Activated B cell treated with CpG ODN at 0.5 μM for 24 hours (primary cell): ENCODE measurements around the gene SELENBP1. TPM values are rescaled to one million over a fixed set of nuclear protein-coding genes. Genes with fewer than 3 reads are reported as not detected.

ENCODE experiments used
- ATAC-seq: fragments of 200-7000 bp; cut with Tn5 transposase; one replicate; pipeline ENCODE4 v1.10.0; 2021; ENCODE audit warnings: low read depth, mild to moderate bottlenecking, moderate library complexity
- CTCF ChIA-PET: fragments of 350-600 bp; sonication (Branson Sonifier 250); formaldehyde crosslinking; loops from one replicate; lab custom pipeline; 2021; ENCODE audit warnings: antibody characterized with exemption; lab: Charles Lee
- POLR2A ChIA-PET: fragments of 350-600 bp; sonication (Branson Sonifier 250); formaldehyde crosslinking; loops from one replicate; lab custom pipeline; 2021; ENCODE audit warnings: antibody characterized with exemption; lab: Charles Lee
- DNase-seq: peaks from one replicate; pipeline ENCODE4 v3.0.0; 2022
- H3K27ac Mint-ChIP-seq: one replicate; pipeline ENCODE4 v1.8.0; 2020; ENCODE audit warnings: mixed read lengths
- H3K27me3 Mint-ChIP-seq: one replicate; pipeline ENCODE4 v1.8.0; 2021; ENCODE audit warnings: mixed read lengths
- H3K36me3 Mint-ChIP-seq: one replicate; pipeline ENCODE4 v1.8.0; 2021; ENCODE audit warnings: low read depth, mixed read lengths
- H3K4me1 Mint-ChIP-seq: one replicate; pipeline ENCODE4 v1.8.0; 2021; ENCODE audit warnings: mixed read lengths
- H3K4me3 Mint-ChIP-seq: one replicate; pipeline ENCODE4 v1.8.0; 2020; ENCODE audit warnings: mild to moderate bottlenecking, mixed read lengths
- H3K9me3 Mint-ChIP-seq: one replicate; pipeline ENCODE4 v1.8.0; 2020; ENCODE audit warnings: mixed read lengths
- intact Hi-C: fragments of 100-400 bp; cut with micrococcal nuclease; formaldehyde crosslinking; loops from one replicate; pipeline ENCODE4 v1.15.1; 2024
- total RNA-seq: library from RNA; stranded (reverse); gene quantifications from 2 replicates; pipeline ENCODE4 v1.2.3, GENCODE V29; 2022
- TF ChIP-seq, protein P1 (sequence below): fragments of 200-600 bp; IDR thresholded peaks from one replicate; pipeline ENCODE4 v1.8.0; 2022; ENCODE audit warnings: antibody characterized with exemption, mild to moderate bottlenecking

SELENBP1 gene
- not detected in 2 replicates for total RNA-seq

DNA sequence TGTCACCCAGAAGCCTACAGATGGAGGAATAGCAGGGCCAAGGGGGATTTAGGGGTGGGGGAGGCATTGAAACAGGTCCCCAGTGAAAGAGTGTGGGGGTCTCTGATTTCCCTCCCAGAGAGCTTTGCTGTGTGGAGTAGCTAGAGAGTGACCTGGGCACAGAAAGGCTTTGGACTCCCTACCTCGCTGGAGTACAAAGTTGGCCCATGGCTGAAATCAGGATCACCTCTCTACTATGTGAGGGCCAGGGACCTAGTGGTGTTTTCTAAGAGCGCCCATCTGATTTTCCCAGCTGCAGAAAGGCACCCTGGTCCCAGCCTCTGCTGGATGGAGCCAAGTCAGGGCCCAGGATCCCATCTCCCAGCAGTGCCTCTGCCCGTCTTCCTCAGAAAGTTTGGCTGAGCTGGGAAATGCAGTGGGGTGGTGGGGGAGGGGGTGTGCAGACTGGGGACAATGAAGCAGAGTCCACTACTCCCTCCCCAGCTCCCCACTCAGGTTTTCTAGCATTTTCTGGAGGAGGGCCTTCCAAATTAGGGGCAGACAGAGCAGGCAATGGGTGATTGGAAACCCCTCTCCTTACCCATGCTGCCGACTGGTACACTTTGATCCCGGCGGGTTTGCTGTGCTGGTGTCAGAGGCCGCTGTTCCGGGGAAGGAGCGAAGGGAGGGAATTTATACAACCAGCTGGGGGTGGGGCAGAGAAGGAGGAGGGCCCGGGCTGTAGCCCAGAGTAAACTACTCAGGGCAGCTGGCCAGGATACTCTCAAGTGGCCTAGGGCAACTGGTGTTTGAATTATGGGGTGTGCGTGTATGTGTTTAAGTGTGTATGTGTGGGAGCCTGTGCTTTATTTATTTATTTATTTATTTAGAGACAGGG lies at the start of gene SELENBP1:
SELENBP1 (minus strand) TSS at position 648 of the 877 bp plus-strand sequence; CDS start at position 584, 64 bp downstream.
- H3K9me3 Mint-ChIP-seq, result no peaks in the 10 kb centered on the region
- TF ChIP-seq, protein P1, sequence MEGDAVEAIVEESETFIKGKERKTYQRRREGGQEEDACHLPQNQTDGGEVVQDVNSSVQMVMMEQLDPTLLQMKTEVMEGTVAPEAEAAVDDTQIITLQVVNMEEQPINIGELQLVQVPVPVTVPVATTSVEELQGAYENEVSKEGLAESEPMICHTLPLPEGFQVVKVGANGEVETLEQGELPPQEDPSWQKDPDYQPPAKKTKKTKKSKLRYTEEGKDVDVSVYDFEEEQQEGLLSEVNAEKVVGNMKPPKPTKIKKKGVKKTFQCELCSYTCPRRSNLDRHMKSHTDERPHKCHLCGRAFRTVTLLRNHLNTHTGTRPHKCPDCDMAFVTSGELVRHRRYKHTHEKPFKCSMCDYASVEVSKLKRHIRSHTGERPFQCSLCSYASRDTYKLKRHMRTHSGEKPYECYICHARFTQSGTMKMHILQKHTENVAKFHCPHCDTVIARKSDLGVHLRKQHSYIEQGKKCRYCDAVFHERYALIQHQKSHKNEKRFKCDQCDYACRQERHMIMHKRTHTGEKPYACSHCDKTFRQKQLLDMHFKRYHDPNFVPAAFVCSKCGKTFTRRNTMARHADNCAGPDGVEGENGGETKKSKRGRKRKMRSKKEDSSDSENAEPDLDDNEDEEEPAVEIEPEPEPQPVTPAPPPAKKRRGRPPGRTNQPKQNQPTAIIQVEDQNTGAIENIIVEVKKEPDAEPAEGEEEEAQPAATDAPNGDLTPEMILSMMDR, result no peak
- no peaks in the 10 kb centered on the region for H3K4me1 Mint-ChIP-seq
- no peak for DNase-seq
- no peak for ATAC-seq
- H3K36me3 Mint-ChIP-seq, result no peaks in the 10 kb centered on the region
- intact Hi-C loops, result no loop called here
- ChIA-PET POLR2A (interaction anchor here (0.6 to 0.7 kb wide), 2 partner anchors 14 to 26 kb away, joined by 3 to 4 read pairs; no protein-coding TSS in a partner anchor), CTCF (no interaction called here)
- H3K27me3 Mint-ChIP-seq, result no peaks in the 10 kb centered on the region
- no peak within 1 kb of the TSS for H3K4me3 Mint-ChIP-seq
- peak within 1 kb of the TSS; percentile 6 for H3K27ac Mint-ChIP-seq

DNA sequence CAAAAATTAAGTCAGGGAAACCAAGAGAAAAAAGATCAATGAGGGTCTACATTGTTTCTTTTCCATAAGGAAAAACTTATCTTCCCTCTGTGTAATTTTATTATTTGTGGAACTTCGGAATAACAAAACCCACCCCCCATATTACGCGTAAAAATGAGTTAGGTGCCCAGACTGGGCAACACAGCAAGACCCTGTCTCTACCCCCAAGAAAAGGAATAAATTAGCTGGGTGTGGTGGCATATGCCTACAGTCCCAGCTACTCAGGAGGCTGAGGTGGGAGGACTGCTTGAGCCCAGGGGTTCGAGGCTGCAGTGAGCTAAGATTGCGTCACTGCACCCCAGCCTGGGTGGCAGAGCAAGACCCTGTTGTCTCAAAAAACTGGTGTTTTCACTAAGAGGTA lies 47.3 kb upstream of the SELENBP1 start:
- Mint-ChIP-seq H3K27me3 (no peaks in the 10 kb centered on the region), H3K4me1 (no peaks in the 10 kb centered on the region), H3K36me3 (peaks cover 75% of the 10 kb centered on the region), H3K4me3 (no peak overlapping the region), H3K9me3 (no peaks in the 10 kb centered on the region), H3K27ac (no peak overlapping the region)
- ChIA-PET POLR2A (no interaction called here), CTCF (no interaction called here)
- DNase-seq (no peak), ATAC-seq (no peak)
- TF ChIP-seq, protein P1, result no peak
- intact Hi-C loops, result no loop called here

DNA sequence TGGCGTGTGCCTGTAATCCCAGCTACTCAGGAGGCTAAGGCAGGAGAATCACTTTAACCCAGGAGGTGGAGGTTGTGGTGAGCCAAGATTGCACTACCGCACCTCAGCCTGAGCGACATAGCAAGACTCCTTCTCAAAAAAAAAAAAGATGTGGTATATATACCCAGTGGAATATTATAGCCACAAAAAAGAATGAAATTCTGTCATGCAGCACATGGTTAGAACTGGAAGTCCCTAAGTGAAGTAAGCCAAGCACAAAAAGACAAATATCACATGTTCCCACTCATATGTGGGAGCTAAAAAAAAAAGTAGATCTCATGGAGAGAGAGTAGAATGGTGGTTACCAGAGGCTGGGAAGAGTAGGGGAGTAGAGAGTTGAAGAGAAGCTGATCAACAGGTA lies 45.6 kb upstream of the SELENBP1 start:
- H3K36me3 Mint-ChIP-seq, result peaks cover 74% of the 10 kb centered on the region
- intact Hi-C loops, result no loop called here
- peak overlapping the region; percentile 8 for H3K27ac Mint-ChIP-seq
- H3K4me3 Mint-ChIP-seq, result no peak overlapping the region
- POLR2A ChIA-PET, result interaction anchor here (0.7 kb wide), 1 partner anchor 65 kb away, joined by 4 read pairs; no protein-coding TSS in a partner anchor
- CTCF ChIA-PET, result interaction anchor here (0.6 kb wide), 1 partner anchor 123 kb away, joined by 3 read pairs; no protein-coding TSS in a partner anchor
- H3K4me1 Mint-ChIP-seq, result no peaks in the 10 kb centered on the region
- no peak for ATAC-seq
- DNase-seq, result no peak
- no peaks in the 10 kb centered on the region for H3K9me3 Mint-ChIP-seq
- TF ChIP-seq, protein P1, result no peak
- no peaks in the 10 kb centered on the region for H3K27me3 Mint-ChIP-seq

DNA sequence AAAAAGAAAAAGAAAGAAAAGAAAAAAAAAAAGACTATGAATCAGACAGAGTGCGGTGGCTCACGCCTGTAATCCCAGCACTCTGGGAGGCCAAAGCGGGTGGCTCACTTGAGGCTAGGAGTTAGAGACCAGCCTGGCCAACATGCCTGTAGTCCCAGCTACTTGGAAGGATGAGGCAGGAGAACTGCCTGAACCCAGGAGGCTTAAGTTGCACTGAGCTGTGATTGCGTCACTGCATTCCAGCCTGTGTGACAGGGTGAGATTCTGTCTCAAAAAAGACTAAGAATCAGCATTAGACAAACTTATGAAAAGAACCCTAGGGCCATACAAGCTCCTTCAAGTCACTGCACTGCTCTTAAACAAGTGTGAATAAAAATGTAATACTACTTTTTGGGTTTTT lies 43.7 kb upstream of the SELENBP1 start:
- ChIA-PET CTCF (no interaction called here), POLR2A (no interaction called here)
- H3K4me1 Mint-ChIP-seq, result no peaks in the 10 kb centered on the region
- intact Hi-C loops, result no loop called here
- no peaks in the 10 kb centered on the region for H3K27me3 Mint-ChIP-seq
- peaks cover 73% of the 10 kb centered on the region for H3K36me3 Mint-ChIP-seq
- TF ChIP-seq, protein P1, result no peak
- DNase-seq (no peak), ATAC-seq (no peak)
- no peak overlapping the region for H3K27ac Mint-ChIP-seq
- no peak overlapping the region for H3K4me3 Mint-ChIP-seq
- no peaks in the 10 kb centered on the region for H3K9me3 Mint-ChIP-seq

DNA sequence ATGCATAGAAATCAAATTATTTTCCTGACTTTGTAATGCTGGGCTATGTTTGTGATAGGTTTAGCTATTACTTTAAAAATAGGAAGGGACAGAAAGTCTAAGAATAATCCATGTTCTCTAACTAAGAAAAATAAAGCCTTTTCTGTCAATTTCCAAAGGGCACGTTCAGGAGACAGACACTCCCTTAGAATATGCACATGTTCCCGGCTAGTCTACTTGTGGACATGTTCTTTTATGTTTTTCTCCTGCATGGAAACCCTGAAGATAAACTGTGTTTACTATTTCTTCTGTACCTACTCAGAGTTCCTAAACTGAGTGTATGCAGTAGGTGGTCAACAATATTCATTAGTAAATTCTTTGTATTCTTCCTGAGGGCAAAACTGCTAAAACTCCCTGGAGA lies 39.4 kb upstream of the SELENBP1 start:
- CTCF ChIA-PET, result interaction anchor here (0.9 to 1.2 kb wide), 2 partner anchors 71 to 102 kb away, joined by 3 read pairs; no protein-coding TSS in a partner anchor
- Mint-ChIP-seq H3K36me3 (peaks cover 84% of the 10 kb centered on the region), H3K9me3 (no peaks in the 10 kb centered on the region), H3K4me1 (no peaks in the 10 kb centered on the region), H3K27me3 (no peaks in the 10 kb centered on the region), H3K27ac (no peak overlapping the region), H3K4me3 (no peak overlapping the region)
- POLR2A ChIA-PET, result interaction anchor here (1.0 kb wide), 1 partner anchor 111 kb away, joined by 11 read pairs; no protein-coding TSS in a partner anchor
- no peak for ATAC-seq
- DNase-seq, result no peak
- intact Hi-C loops, result no loop called here
- TF ChIP-seq, protein P1, result no peak
